ENCODE results near the gene SYAP1. TPM values are rescaled to one million over a fixed set of nuclear protein-coding genes. Genes with fewer than 3 reads are reported as not detected.

The SYAP1 gene
- total and polyA plus RNA-seq, 2 of the 8 experiments (the other 6 are each of a cell fraction or from before 2014, with no cell fraction given): 2.9 to 20.3 TPM

DNA sequence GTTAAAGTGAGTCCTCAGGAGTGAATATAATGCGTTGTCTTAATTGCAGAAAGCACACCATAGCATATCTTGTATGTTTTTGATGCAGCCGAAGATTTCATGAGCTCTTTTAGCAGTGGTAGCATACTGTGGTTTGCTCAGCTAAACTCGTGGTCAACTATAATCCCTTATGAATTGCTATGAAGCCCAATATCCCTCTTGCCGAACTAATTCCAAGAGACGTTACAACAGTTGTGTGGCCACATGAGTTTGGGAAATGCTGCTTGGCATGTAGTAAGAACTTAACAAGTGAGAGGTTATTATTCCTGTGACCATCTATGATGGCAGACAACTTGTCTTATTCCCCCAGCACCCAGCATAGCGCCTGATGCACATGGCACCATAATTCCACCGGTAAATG, 30.7 kb downstream of the SYAP1 start:
- Histone ChIP-seq H2BK120ac (replicated peaks; ENCODE audit: low read depth, low read length) (no peak overlapping the region), H3K4ac (replicated peaks; ENCODE audit: insufficient read length, low read depth, low read length) (no peak overlapping the region), H3K18ac (ENCODE audit: extremely low read depth, low read length) (no peak overlapping the region), H4K91ac (replicated peaks; ENCODE audit: insufficient read length, low read length) (no peak overlapping the region), H3K56ac (replicated peaks; ENCODE audit: insufficient read length, low read depth, low read length) (no peak overlapping the region), H4K5ac (ENCODE audit: insufficient read length, low read depth, low read length) (no peak overlapping the region), H3K4me3 (ENCODE audit: extremely low read depth in 1 of 4, insufficient read depth in 2 of 4, low read depth in 3 of 4, low read length in 4 of 4) (no peak overlapping the region), H2BK12ac (ENCODE audit: low read depth, low read length) (no peak overlapping the region), H3K36me3 (ENCODE audit: control insufficient read depth in 2 of 4, insufficient read depth in 4 of 4, low read length in 3 of 4) (peaks cover 3 to 27% (median 14%) of the 10 kb centered on the region in 4 experiments; a peak in 6 of 8 replicates), H3K27ac (ENCODE audit: low read depth, low read length) (no peak overlapping the region), H2BK15ac (ENCODE audit: low read length) (no peak overlapping the region), H3K4me2 (ENCODE audit: insufficient read depth in 1 of 2, low read depth in 2 of 2, low read length in 2 of 2) (no peak overlapping the region), H3K9ac (replicated peaks in 1 of 4; ENCODE audit: extremely low read depth in 1 of 4, low read depth in 3 of 4, low read length in 3 of 4) (no peak overlapping the region), H2BK5ac (ENCODE audit: low read depth, low read length) (no peak overlapping the region), H3K23me2 (ENCODE audit: low read depth, low read length) (no peaks in the 10 kb centered on the region), H3K79me2 (ENCODE audit: control insufficient read depth in 1 of 2, insufficient read depth in 2 of 2, low read length in 2 of 2) (no peaks in the 10 kb centered on the region), H3K79me1 (ENCODE audit: low read depth, low read length) (no peaks in the 10 kb centered on the region), H2AK5ac (ENCODE audit: low read depth, low read length) (no peak overlapping the region), H2AFZ (ENCODE audit: low read length) (no peak overlapping the region), H3K14ac (ENCODE audit: insufficient read length) (no peak overlapping the region), H3K9me3 (ENCODE audit: insufficient read depth in 2 of 2, low read depth in 1 of 2, low read length in 1 of 2) (no peaks in the 10 kb centered on the region), H3K4me1 (replicated peaks in 1 of 4; ENCODE audit: control insufficient read depth in 3 of 4, insufficient read depth in 4 of 4, low read length in 3 of 4) (no peaks in the 10 kb centered on the region), H2BK20ac (ENCODE audit: low read length) (no peak overlapping the region), H4K20me1 (replicated peaks in 1 of 2; ENCODE audit: control insufficient read depth in 1 of 2, insufficient read depth in 2 of 2, low read length in 2 of 2) (peaks cover 0 to 4% of the 10 kb centered on the region in 2 experiments), H3K23ac (ENCODE audit: insufficient read length) (no peak overlapping the region), H4K8ac (ENCODE audit: extremely low read depth, insufficient read depth, low read length) (no peak overlapping the region), H3K27me3 (replicated peaks in 1 of 4; ENCODE audit: control insufficient read depth in 3 of 4, extremely low read depth in 1 of 4, insufficient read depth in 3 of 4, low read length in 3 of 4) (no peaks in the 10 kb centered on the region)
- CTCF ChIA-PET (ENCODE audit: partially characterized antibody): interaction anchor here (0.6 kb wide), 1 partner anchor 661 kb away, joined by 4 read pairs; no protein-coding TSS in a partner anchor
- TF ChIP-seq CEBPB (IDR thresholded peaks at IDR 0.05; ENCODE audit: low read depth, low read length) (no peak), RBBP5 (IDR thresholded peaks at IDR 0.05; ENCODE audit: borderline replicate concordance, low read depth, low read length) (no peak), RFX5 (IDR thresholded peaks at IDR 0.05; ENCODE audit: borderline replicate concordance, low read depth, low read length) (no peak), SRF (IDR thresholded peaks at IDR 0.05; ENCODE audit: low read depth, low read length) (no peak), PHF8 (conservative IDR thresholded peaks at IDR 0.05; ENCODE audit: low read depth, low read length) (no peak), BRCA1 (IDR thresholded peaks at IDR 0.05; ENCODE audit: low read depth, low read length) (no peak), SIRT6 (IDR thresholded peaks at IDR 0.05; ENCODE audit: low read length) (no peak), POLR2AphosphoS5 (IDR thresholded peaks at IDR 0.05; ENCODE audit: low read depth, low read length) (no peak), YY1 (IDR thresholded peaks at IDR 0.05; ENCODE audit: low read depth, low read length) (no peak), KDM1A (IDR thresholded peaks at IDR 0.05; ENCODE audit: borderline replicate concordance, low read length) (no peak), TCF12 (IDR thresholded peaks at IDR 0.05; ENCODE audit: low read depth, low read length) (no peak), CBX8 (IDR thresholded peaks at IDR 0.05; ENCODE audit: borderline replicate concordance, low read depth, low read length) (no peak), BCL11A (IDR thresholded peaks at IDR 0.05; ENCODE audit: low read depth in 2 of 2, low read length in 2 of 2) (no peak), GABPA (IDR thresholded peaks at IDR 0.05; ENCODE audit: borderline replicate concordance, insufficient read depth, low read length) (no peak), CHD1 (IDR thresholded peaks at IDR 0.05; ENCODE audit: low read depth, low read length) (no peak), EZH2 (IDR thresholded peaks at IDR 0.05; ENCODE audit: low read depth, low read length, severe bottlenecking) (no peak)
- 100% methylated on average over 6 of the region's 7 CpGs; no CpG with 5 or more reads in 1 of the 2 experiments for WGBS, 2 experiments (ENCODE audit: extremely low coverage in 1 of 2, insufficient coverage in 1 of 2, insufficient read length in 1 of 2, insufficient replicate concordance in 2 of 2, low coverage in 1 of 2, low lambda C conversion rate in 2 of 2, missing lambda C conversion rate in 1 of 2)
- FAIRE-seq: no peak
- POLR2A ChIA-PET (ENCODE audit: partially characterized antibody): no interaction called here
- DNase-seq (ENCODE audit: low read depth in 1 of 2, low spot score in 2 of 2): no peak
